HL-60 (cell line): ENCODE measurements around the gene TBCK.

Experiments used
- POLR2AphosphoS5 ChIP-seq: IDR thresholded peaks from 2 replicates; pipeline ENCODE4 v1.6.1; 2012; ENCODE audit warnings: low read depth
- TF ChIP-seq, protein P1 (sequence below): IDR thresholded peaks from one replicate; pipeline ENCODE4 v1.5.1; 2011; ENCODE audit warnings: low read length, control low read depth, inconsistent platforms; ENCODE audit not compliant: insufficient read depth
- TF ChIP-seq, protein P2 (sequence below): IDR thresholded peaks from 2 replicates; pipeline ENCODE4 v1.6.1; 2012; ENCODE audit warnings: low read depth; ENCODE audit not compliant: insufficient replicate concordance

DNA sequence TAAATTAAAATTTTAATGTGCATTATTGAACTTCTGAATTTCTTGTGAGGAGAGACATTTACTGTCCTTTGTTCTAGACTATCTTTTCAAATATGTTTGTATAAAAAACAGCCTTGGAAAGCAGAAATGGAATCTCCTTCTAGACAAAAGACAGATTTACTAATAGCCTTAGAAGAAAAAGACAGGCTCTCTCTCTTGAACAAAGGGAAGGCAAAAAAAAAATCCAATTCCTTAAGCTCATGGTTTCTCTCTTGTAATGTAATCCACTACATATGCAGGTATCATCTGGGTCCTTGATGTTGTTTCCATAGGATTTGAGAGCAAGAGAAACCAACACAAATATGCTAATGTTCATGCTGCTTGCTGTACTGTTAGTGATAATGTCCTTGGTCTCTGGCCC, 106.0 kb downstream of the TBCK start:
- TF ChIP-seq, protein P1, sequence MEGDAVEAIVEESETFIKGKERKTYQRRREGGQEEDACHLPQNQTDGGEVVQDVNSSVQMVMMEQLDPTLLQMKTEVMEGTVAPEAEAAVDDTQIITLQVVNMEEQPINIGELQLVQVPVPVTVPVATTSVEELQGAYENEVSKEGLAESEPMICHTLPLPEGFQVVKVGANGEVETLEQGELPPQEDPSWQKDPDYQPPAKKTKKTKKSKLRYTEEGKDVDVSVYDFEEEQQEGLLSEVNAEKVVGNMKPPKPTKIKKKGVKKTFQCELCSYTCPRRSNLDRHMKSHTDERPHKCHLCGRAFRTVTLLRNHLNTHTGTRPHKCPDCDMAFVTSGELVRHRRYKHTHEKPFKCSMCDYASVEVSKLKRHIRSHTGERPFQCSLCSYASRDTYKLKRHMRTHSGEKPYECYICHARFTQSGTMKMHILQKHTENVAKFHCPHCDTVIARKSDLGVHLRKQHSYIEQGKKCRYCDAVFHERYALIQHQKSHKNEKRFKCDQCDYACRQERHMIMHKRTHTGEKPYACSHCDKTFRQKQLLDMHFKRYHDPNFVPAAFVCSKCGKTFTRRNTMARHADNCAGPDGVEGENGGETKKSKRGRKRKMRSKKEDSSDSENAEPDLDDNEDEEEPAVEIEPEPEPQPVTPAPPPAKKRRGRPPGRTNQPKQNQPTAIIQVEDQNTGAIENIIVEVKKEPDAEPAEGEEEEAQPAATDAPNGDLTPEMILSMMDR: no peak
- no peak for TF ChIP-seq POLR2AphosphoS5
- TF ChIP-seq, protein P2, sequence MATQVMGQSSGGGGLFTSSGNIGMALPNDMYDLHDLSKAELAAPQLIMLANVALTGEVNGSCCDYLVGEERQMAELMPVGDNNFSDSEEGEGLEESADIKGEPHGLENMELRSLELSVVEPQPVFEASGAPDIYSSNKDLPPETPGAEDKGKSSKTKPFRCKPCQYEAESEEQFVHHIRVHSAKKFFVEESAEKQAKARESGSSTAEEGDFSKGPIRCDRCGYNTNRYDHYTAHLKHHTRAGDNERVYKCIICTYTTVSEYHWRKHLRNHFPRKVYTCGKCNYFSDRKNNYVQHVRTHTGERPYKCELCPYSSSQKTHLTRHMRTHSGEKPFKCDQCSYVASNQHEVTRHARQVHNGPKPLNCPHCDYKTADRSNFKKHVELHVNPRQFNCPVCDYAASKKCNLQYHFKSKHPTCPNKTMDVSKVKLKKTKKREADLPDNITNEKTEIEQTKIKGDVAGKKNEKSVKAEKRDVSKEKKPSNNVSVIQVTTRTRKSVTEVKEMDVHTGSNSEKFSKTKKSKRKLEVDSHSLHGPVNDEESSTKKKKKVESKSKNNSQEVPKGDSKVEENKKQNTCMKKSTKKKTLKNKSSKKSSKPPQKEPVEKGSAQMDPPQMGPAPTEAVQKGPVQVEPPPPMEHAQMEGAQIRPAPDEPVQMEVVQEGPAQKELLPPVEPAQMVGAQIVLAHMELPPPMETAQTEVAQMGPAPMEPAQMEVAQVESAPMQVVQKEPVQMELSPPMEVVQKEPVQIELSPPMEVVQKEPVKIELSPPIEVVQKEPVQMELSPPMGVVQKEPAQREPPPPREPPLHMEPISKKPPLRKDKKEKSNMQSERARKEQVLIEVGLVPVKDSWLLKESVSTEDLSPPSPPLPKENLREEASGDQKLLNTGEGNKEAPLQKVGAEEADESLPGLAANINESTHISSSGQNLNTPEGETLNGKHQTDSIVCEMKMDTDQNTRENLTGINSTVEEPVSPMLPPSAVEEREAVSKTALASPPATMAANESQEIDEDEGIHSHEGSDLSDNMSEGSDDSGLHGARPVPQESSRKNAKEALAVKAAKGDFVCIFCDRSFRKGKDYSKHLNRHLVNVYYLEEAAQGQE: no peak
